Astrocyte of the spinal cord (primary cell): ENCODE data around the gene DUSP18.
"Not testable (repeated sequence)": the region's sequence is repeated elsewhere in the genome, so short reads cannot be mapped to it uniquely, and the experiment has no call there.

Experiments
- DNase-seq: peaks from one replicate; pipeline ENCODE4 v3.0.0; 2011; ENCODE audit warnings: low read depth, low spot score
- H3K4me3 ChIP-seq: 2 replicates; pipeline ENCODE4 v1.5.1; 2011; ENCODE audit warnings: low read depth, mild to moderate bottlenecking, low read length, moderate library complexity
- CTCF ChIP-seq: IDR thresholded peaks from 2 replicates; pipeline ENCODE4 v1.5.1; 2012; ENCODE audit warnings: low read depth, mild to moderate bottlenecking, low read length, inconsistent platforms
- in situ Hi-C: cut with HindIII; loops from 2 replicates; pipeline ENCODE4 v1.10.0; 2017; ENCODE audit warnings: low sequenced_read_pairs

Gene DUSP18

GRCh38 chr22:30680991-30681770 lies 13.5 kb upstream of the DUSP18 start:
- no peak for DNase-seq

GRCh38 chr22:30679895-30680690 lies 12.4 kb upstream of the DUSP18 start:
- in situ Hi-C loops, H3K4me3 ChIP-seq: not testable (repeated sequence)

More at GRCh38 chr22:30680991-30681770, 13.5 kb upstream of the DUSP18 start:
- no peak overlapping the region for H3K4me3 ChIP-seq
- no peak for TF ChIP-seq CTCF
- in situ Hi-C loops, result no loop called here

GRCh38 chr22:30676565-30676964 lies 8.9 kb upstream of the DUSP18 start:
- H3K4me3 ChIP-seq, in situ Hi-C loops, DNase-seq: not testable (repeated sequence)

More at GRCh38 chr22:30679895-30680690, 12.4 kb upstream of the DUSP18 start:
- not testable (repeated sequence) for DNase-seq

GRCh38 chr22:30675436-30675835 lies 7.8 kb upstream of the DUSP18 start:
- TF ChIP-seq CTCF, result no peak
- DNase-seq, result no peak
- in situ Hi-C loops, result no loop called here
- no peak overlapping the region for H3K4me3 ChIP-seq

- no peak overlapping the region for H3K4me3 ChIP-seq
- in situ Hi-C loops, result no loop called here
- TF ChIP-seq CTCF, result no peak
- no peak for DNase-seq
Measured at GRCh38 chr22:30674482-30674881, 6.8 kb upstream of the DUSP18 start.

GRCh38 chr22:30673136-30673535 lies 5.5 kb upstream of the DUSP18 start:
- in situ Hi-C loops, result no loop called here
- TF ChIP-seq CTCF, result no peak
- H3K4me3 ChIP-seq, result no peak overlapping the region
- DNase-seq, result no peak

GRCh38 chr22:30671071-30671470 lies 3.4 kb upstream of the DUSP18 start:
- no peak for TF ChIP-seq CTCF
- H3K4me3 ChIP-seq, result no peak overlapping the region
- no peak for DNase-seq
- in situ Hi-C loops, result no loop called here
